ENCODE results near the gene RUNX2. TPM values are rescaled to one million over a fixed set of nuclear protein-coding genes. Genes with fewer than 3 reads are reported as not detected.

RUNX2 gene
- total RNA-seq, 4 donors from 2014 or later = 1.00 to 8.1 (median 3.6) TPM

- Histone ChIP-seq H3K4me3 (no peak overlapping the region), H3K27me3 (no peaks in the 10 kb centered on the region), H3K4me1 (no peaks in the 10 kb centered on the region), H3K9me3 (no peaks in the 10 kb centered on the region), H3K36me3 (no peaks in the 10 kb centered on the region), H3K27ac (no peak overlapping the region)
- TF ChIP-seq POLR2A (IDR thresholded peaks at IDR 0.05) (no peak), EP300 (IDR thresholded peaks at IDR 0.05; ENCODE audit: low read depth) (no peak), POLR2AphosphoS5 (IDR thresholded peaks at IDR 0.05) (no peak), CTCF (IDR thresholded peaks at IDR 0.05) (no peak)
- WGBS, 2 donors (ENCODE audit: low coverage in 1 of 2) = 78 to 80% methylated on average over 3 of the region's 3 CpGs
- intact Hi-C loops (cut with DNase I; ENCODE audit: low total_unique reads) = no loop called here
- no peak for DNase-seq
- in situ Hi-C loops (cut with MboI; ENCODE audit: low pct_ligation_motif_present in 1 of 4, low pct_unique_long_range_greater_than_20kb in 1 of 4, low sequenced_read_pairs in 3 of 4) = no loop called here
Observed at GRCh38 chr6:45650524-45651135, 322.5 kb downstream of the RUNX2 start.

GRCh38 chr6:45651301-45651700 is 323.2 kb downstream of the RUNX2 start:
- no peaks in the 10 kb centered on the region for H3K36me3 ChIP-seq
- no peaks in the 10 kb centered on the region for H3K27me3 ChIP-seq
- in situ Hi-C loops (cut with MboI; ENCODE audit: low pct_ligation_motif_present in 1 of 4, low pct_unique_long_range_greater_than_20kb in 1 of 4, low sequenced_read_pairs in 3 of 4) (no loop called here), intact Hi-C loops (cut with DNase I; ENCODE audit: low total_unique reads) (no loop called here)
- DNase-seq = no peak
- 93% methylated on average over 3 of the region's 3 CpGs; no CpG with 5 or more reads in 1 of the 2 donors for WGBS, 2 donors (ENCODE audit: low coverage in 1 of 2)
- H3K4me3 ChIP-seq = no peak overlapping the region
- H3K4me1 ChIP-seq = no peaks in the 10 kb centered on the region
- no peaks in the 10 kb centered on the region for H3K9me3 ChIP-seq
- no peak overlapping the region for H3K27ac ChIP-seq
- TF ChIP-seq POLR2A (IDR thresholded peaks at IDR 0.05) (no peak), CTCF (IDR thresholded peaks at IDR 0.05) (no peak), POLR2AphosphoS5 (IDR thresholded peaks at IDR 0.05) (no peak), EP300 (IDR thresholded peaks at IDR 0.05; ENCODE audit: low read depth) (no peak)

GRCh38 chr6:45652416-45652815 is 324.3 kb downstream of the RUNX2 start:
- no peaks in the 10 kb centered on the region for H3K9me3 ChIP-seq
- TF ChIP-seq CTCF (IDR thresholded peaks at IDR 0.05) = no peak
- no peak for TF ChIP-seq POLR2AphosphoS5 (IDR thresholded peaks at IDR 0.05)
- no peak for TF ChIP-seq POLR2A (IDR thresholded peaks at IDR 0.05)
- TF ChIP-seq EP300 (IDR thresholded peaks at IDR 0.05; ENCODE audit: low read depth) = no peak
- H3K27me3 ChIP-seq = no peaks in the 10 kb centered on the region
- no peak overlapping the region for H3K4me3 ChIP-seq
- H3K36me3 ChIP-seq = no peaks in the 10 kb centered on the region
- H3K27ac ChIP-seq = no peak overlapping the region
- in situ Hi-C loops (cut with MboI; ENCODE audit: low pct_ligation_motif_present in 1 of 4, low pct_unique_long_range_greater_than_20kb in 1 of 4, low sequenced_read_pairs in 3 of 4) = no loop called here
- no peak for DNase-seq
- no peaks in the 10 kb centered on the region for H3K4me1 ChIP-seq
- intact Hi-C loops (cut with DNase I; ENCODE audit: low total_unique reads) = no loop called here
- WGBS, 2 donors (ENCODE audit: low coverage in 1 of 2) = 79% methylated on average over 1 of the region's 1 CpG; no CpG with 5 or more reads in 1 of the 2 donors

GRCh38 chr6:45653117-45653883 is 325.2 kb downstream of the RUNX2 start:
- in situ Hi-C loops (cut with MboI; ENCODE audit: low pct_ligation_motif_present in 1 of 4, low pct_unique_long_range_greater_than_20kb in 1 of 4, low sequenced_read_pairs in 3 of 4) (no loop called here), intact Hi-C loops (cut with DNase I; ENCODE audit: low total_unique reads) (no loop called here)

More at GRCh38 chr6:45653117-45653883, 325.2 kb downstream of the RUNX2 start:
- H3K4me3 ChIP-seq = no peak overlapping the region
- WGBS, 2 donors (ENCODE audit: low coverage in 1 of 2) = 91 to 95% methylated on average over 4 of the region's 4 CpGs
- H3K27me3 ChIP-seq = no peaks in the 10 kb centered on the region
- no peaks in the 10 kb centered on the region for H3K36me3 ChIP-seq
- no peaks in the 10 kb centered on the region for H3K9me3 ChIP-seq
- TF ChIP-seq EP300 (IDR thresholded peaks at IDR 0.05; ENCODE audit: low read depth) = no peak
- no peak overlapping the region for H3K27ac ChIP-seq
- DNase-seq = no peak
- H3K4me1 ChIP-seq = no peaks in the 10 kb centered on the region
